GM21528 (cell line): Measurements from ENCODE around the gene CPD.
"Not testable (repeated sequence)": the region's sequence is repeated elsewhere in the genome, so short reads cannot be mapped to it uniquely, and the experiment has no call there.

ENCODE experiments used
- ATAC-seq: cut with Tn5 transposase; IDR thresholded peaks from one replicate; pipeline ENCODE4 v1.9.1; 2021; ENCODE audit warnings: mild to moderate bottlenecking, moderate library complexity; ENCODE audit not compliant: unreplicated experiment, low FRiP score

The CPD gene

GRCh38 chr17:30422171-30422570 is 43.4 kb downstream of the CPD start:
- no peak for ATAC-seq

DNA sequence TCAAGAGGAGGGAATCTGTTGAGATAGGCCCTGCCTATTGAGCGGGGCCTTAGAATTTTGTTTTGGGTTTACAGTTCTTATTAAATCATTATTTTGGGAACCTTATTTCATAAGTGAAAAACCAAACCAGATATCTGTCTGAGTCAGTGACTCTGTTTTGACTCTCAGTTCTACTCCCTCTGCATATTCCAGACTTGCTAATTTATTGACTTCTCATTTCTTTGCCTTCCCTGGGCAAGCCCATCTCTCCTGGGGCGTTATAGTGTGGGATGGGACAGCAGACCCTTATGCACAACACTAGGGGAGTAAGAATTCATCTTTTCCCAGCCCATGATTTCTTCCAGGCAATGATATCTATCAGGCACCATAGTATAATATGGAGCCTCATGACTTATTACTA is 45.7 kb downstream of the CPD start:
- no peak for ATAC-seq

DNA sequence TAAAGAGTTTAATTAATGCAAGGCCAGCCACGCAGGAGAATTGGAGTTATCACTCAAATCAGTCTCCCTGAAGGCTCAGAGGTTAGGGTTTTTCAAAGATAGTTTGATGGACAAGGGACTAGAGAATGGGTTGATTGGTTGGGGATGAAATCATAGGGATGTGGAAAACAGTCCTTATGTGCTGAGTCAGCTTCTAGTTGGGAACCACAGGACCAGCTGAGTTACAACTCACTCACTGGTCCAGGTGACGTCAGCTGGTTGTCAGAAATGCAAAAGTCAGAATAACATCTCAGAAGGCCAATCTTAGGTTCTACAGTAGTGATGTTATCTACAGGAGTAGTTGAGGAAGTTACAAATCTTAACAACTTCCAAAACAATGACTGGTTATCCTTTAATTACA is 47.6 kb downstream of the CPD start:
- no peak for ATAC-seq

DNA sequence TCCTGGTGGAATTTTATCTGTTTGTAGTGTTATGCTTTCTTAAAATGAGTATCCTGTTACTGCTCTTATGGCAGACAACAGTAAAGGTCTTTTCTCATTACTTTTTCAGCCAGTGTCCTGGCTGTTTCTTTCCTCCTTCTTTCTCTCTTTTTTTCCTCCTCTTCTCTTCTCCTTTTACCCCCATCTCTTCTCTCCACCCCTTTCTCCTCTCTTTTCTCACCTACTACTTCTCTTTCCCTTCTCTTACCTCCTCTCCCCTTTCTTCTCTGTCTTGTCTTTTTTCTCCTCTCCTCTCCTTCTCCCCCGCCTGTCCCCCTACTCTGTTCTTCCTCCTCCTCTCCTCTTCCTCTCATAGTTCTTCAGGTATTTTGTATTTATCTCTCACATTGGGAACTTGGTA is 48.9 kb downstream of the CPD start:
- no peak for ATAC-seq

GRCh38 chr17:30429155-30429554 is 50.4 kb downstream of the CPD start:
- no peak for ATAC-seq

- no peak for ATAC-seq
Measured at GRCh38 chr17:30433514-30433913, 54.8 kb downstream of the CPD start.

GRCh38 chr17:30436729-30437128 is 58.0 kb downstream of the CPD start:
- ATAC-seq: no peak

GRCh38 chr17:30443721-30444120 is 65.0 kb downstream of the CPD start:
- no peak for ATAC-seq

DNA sequence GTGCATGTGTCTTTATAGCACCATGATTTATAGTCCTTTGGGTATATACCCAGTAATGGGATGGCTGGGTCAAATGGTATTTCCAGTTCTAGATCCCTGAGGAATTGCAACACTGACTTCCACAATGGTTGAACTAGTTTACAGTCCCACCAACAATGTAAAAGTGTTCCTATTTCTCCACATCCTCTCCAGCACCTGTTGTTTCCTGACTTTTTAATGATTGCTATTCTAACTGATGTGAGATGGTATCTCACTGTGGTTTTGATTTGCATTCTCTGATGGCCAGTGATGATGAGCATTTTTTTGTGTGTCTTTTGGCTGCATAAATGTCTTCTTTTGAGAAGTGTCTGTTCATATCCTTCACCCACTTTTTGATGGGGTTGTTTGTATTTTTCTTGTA is 67.9 kb downstream of the CPD start:
- ATAC-seq: not testable (repeated sequence)

DNA sequence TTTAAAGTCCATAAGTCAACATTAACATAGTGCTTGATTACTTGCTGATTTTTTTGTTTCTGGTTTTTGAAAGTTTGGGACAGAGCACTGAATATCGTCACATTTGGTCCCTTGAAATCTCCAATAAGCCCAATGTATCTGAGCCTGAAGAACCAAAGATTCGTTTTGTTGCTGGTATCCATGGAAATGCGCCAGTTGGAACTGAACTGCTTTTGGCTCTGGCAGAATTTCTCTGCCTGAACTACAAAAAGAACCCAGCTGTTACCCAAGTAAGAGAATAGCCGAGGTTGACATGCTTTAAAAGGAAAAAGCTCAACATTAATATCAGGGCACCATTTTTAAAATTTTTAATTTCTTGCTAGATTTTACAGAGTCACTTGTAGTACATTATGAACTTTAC is 70.8 kb downstream of the CPD start:
- ATAC-seq: no peak

- ATAC-seq: no peak
Measured at GRCh38 chr17:30450125-30451027, 71.6 kb downstream of the CPD start.

GRCh38 chr17:30454635-30455034 is 75.9 kb downstream of the CPD start:
- no peak for ATAC-seq

- no peak for ATAC-seq
Measured at GRCh38 chr17:30458371-30458770, 79.6 kb downstream of the CPD start.

DNA sequence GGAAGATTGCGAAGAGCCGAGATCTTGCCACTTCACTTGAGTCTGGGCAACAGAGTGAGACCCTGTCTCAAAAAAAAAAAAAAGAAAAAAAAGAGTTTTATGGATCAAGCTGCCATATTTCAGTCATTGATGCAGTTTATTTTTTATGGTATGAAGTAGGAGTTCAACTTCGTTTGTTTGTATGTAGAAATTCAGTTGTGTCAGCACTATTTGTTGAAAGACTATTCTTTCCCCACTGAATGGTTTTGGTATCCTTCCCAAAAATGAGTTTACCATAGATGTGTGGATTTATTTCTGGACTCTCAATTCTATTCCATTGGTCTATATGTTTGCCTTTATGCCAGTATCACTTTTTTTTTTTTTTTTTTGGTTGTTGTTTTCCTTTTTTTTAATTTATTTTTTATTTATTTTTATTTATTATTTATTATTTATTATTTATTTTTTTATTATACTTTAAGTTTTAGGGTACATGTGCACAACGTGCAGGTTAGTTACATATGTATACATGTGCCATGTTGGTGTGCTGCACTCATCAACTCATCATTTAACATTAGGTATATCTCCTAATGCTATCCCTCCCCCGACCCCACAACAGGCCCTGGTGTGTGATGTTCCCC is 80.2 kb downstream of the CPD start:
- ATAC-seq: not testable (repeated sequence)

DNA sequence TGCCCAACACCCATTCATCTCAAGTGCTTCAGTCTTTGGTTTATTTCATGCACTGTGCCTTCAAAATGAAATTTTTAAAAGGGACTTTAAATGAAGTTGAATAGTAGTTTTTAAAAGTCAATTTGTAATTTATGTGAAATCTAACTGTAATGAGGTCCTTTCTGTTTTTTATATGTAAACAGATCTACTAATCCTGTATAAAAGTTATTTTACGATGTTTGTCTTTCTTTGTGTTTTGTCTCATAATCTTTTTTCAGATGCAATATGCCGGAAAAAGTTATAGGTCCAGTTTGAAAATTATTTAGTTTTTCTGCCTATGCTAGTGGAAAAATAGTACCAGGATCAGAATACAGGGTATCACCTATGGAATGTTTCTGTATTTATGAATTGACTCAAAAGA is 89.7 kb downstream of the CPD start:
- ATAC-seq: no peak

- no peak for ATAC-seq
Measured at GRCh38 chr17:30472238-30472890, 93.6 kb downstream of the CPD start.

GRCh38 chr17:30475206-30475605 is 96.5 kb downstream of the CPD start:
- ATAC-seq: no peak

DNA sequence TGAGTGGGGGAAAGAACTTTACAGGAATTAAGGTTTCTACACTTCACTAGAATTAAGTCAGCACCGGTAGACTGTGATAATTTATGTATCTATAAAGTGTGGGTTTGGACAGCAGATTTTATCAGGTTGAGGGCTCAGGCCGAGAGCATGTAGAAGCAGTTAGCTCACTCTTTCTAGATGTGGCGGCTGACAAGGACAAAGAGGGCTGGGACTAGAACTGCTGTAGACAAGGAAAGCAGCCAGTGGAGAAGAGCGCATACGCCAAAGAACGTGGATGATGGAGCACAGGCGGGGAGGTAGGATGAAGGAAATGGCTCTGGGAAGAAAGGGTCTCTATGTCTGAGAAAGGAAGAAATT is 98.0 kb downstream of the CPD start:
- peak; percentile 26 for ATAC-seq

- peak; percentile 94 for ATAC-seq
Measured at GRCh38 chr17:30477083-30477773, 98.5 kb downstream of the CPD start, which contains the start of gene GOSR1. Gene GOSR1, plus strand, starts transcription at chr17:30477408. Its CDS starts 26 bp downstream, at chr17:30477434.

DNA sequence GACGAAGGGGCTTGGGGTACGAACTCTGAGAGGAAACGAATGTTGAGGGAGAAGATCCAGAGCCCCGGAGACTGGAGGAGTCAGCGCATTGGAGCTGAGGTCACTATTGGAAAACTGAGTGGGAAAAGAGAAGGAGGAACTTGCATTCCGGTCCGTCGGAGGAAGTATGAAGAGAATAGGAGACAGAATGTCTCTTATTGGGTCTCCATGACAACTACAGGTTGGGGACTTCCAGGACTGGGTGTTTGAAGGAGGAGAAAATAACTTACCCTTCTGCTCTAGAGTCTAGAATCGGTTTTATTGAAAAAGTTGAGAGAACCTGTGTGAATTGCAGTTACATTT is 99.0 kb downstream of the CPD start:
- ATAC-seq: no peak

DNA sequence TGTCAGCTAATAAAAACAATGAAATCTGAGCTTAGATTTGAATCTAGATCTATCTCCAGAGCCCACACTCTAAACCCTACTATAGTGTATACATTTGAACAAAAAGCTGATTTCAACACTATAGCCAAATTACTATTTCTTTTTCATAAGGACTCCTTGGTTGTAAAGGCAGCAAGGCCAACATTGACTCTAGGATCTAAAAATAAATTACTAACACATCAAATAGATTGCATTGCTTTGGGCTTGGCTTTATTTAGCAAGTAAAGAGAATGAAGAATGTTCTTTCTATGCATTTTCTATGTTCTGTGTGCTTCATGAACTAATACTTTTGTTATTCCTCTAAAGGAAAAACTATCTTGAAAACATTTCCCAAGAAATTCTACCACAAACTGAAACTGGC is 103.8 kb downstream of the CPD start:
- ATAC-seq: no peak
